Measurements from ENCODE around the gene DLL3.

DLL3 gene

DNA sequence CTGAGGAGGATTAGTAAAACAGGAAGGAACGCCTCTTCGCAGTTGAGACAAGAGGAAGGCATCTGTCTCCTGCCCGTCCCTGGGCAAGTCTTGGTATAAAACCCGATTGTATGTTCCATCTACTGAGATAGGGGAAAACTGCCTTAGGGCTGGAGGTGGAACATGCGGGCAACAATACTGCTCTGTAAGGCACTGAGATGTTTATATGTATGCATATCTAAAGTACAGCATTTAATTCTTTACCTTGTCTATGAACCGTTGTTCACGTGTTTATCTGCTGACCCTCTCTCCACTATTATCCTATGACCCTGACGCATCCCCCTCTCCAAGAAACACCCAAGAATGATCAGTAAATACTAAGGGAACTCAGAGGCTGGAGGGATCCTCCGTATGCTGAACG is 18.8 kb upstream of the DLL3 start:
- TF ChIP-seq CTCF (IDR thresholded peaks at IDR 0.05; ENCODE audit: extremely low read depth, missing control alignments) = no peak
- DNase-seq (ENCODE audit: low spot score) = no peak

DNA sequence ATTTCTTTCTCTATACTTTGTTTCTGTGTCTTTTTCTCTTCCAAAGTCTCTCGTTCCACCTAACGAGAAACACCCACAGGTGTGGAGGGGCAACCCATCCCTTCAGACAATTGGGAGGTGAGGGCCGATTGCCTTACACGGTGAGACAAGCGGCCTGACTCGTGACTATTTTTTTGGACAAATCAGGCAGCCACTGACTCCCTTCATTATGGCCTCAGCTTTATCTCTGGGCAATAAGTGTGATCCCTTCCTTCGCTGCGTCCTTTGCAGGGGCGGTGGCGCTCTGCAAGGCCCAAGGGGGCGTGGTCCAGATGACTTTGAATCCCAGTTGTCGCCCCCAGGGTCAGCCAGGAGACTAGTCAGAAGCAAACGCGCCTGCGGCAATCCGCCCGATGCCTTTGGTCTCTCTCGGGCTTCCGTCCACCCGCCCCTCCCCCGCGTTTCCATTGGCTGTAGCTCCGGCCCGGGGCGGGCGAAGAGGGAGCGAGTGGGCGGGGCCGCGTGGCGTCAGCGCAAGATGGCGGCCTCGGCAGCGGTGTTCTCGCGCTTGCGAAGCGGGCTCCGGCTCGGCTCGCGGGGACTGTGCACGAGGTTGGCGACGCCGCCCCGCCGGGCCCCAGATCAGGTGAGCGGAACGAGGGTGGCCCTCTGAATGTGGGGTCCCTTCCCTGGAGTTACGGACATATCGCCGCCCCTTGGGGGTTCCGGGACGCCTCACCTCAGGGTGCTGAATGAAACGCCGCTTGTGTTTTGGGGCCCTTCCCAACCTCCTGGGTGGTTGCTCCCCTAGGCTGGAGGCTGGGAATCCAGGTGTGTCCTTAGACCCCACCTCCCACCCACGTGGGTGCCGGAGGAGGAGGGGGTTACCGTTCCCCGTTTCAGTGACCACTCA is 18.2 kb upstream of the DLL3 start, which contains the start of gene TIMM50:
Gene TIMM50 (plus strand): TSS at position 502 of the 892 bp plus-strand sequence. CDS start 16 bp downstream, at position 518.
- peak; percentile 95 for DNase-seq (ENCODE audit: low spot score)

GRCh38 chr19:39481229-39481545 is 17.6 kb upstream of the DLL3 start:
- no peak for TF ChIP-seq CTCF (IDR thresholded peaks at IDR 0.05; ENCODE audit: extremely low read depth, missing control alignments)
- no peak for DNase-seq (ENCODE audit: low spot score)

More for the DNA sequence above, 18.2 kb upstream of the DLL3 start, which contains the start of gene TIMM50:
- no peak for TF ChIP-seq CTCF (IDR thresholded peaks at IDR 0.05; ENCODE audit: extremely low read depth, missing control alignments)

- no peak for DNase-seq (ENCODE audit: low spot score)
- no peak for TF ChIP-seq CTCF (IDR thresholded peaks at IDR 0.05; ENCODE audit: extremely low read depth, missing control alignments)
Observed at GRCh38 chr19:39481676-39482075, 17.1 kb upstream of the DLL3 start.

GRCh38 chr19:39483141-39483540 is 15.6 kb upstream of the DLL3 start:
- DNase-seq (ENCODE audit: low spot score) = no peak
- TF ChIP-seq CTCF (IDR thresholded peaks at IDR 0.05; ENCODE audit: extremely low read depth, missing control alignments) = no peak

- no peak for DNase-seq (ENCODE audit: low spot score)
- TF ChIP-seq CTCF (IDR thresholded peaks at IDR 0.05; ENCODE audit: extremely low read depth, missing control alignments) = no peak
Observed at GRCh38 chr19:39489756-39490155, 9.0 kb upstream of the DLL3 start.

DNA sequence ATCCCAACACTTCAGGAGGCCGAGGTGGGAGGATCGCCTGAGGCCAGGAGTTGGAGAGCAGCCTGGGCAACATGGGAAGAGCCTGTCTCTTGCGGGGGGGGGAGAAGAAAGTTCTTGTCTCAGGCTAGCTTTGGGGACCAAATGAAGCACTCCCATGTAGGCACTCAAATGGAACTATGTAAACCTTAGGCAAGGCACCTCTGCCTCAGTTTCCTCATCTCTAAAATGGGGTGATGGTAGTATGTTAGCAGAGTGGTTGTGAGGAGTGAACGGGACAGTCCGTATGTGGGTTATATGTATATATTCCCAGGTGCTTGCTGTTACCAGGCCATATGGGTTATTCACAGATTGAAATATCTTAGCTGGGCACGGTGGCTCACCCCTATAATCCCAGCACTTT is 6.5 kb upstream of the DLL3 start:
- DNase-seq (ENCODE audit: low spot score) = no peak
- no peak for TF ChIP-seq CTCF (IDR thresholded peaks at IDR 0.05; ENCODE audit: extremely low read depth, missing control alignments)
